GM23248 (cell line): Measurements from ENCODE around the gene MED25.

Source experiments
- EZH2 ChIP-seq: fragments of 200-600 bp; sonication (generic); IDR thresholded peaks from 2 replicates; pipeline ENCODE4 v1.6.1; 2018; ENCODE audit warnings: antibody characterized with exemption, mild to moderate bottlenecking; ENCODE audit not compliant: insufficient read depth, poor library complexity, severe bottlenecking
- EZH2phosphoT487 ChIP-seq: fragments of 200-600 bp; sonication (generic); IDR thresholded peaks from 2 replicates; pipeline ENCODE4 v1.6.1; 2018; ENCODE audit warnings: antibody characterized with exemption, moderate library complexity, mild to moderate bottlenecking, low read depth; ENCODE audit not compliant: insufficient read depth

DNA sequence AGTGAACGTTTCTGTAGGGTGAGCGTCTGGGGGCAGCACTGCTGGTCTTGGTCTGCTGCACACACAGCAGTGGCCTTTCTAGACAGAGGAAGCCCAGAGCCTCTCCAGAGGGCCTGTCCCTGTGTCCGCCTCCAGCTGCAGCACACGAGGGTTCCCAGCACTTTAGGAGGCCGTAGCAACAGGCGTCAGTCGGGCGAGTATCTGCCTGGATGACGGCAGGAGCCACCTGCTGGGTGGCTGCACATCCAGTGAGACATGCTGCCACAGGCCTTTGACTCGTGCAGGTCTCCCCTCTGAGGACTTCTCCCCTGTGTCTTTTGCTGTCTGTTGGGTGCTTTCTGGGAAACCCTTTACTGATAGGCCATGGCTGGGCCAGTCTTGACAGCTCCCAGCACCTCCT is 29.2 kb upstream of the MED25 start:
- TF ChIP-seq EZH2, result no peak
- no peak for TF ChIP-seq EZH2phosphoT487
